Ascending aorta (tissue), 2 donors: ENCODE data around the gene C21orf58. TPM values are rescaled to one million over a fixed set of nuclear protein-coding genes. Genes with fewer than 3 reads are reported as not detected.

ENCODE experiments used
- DNase-seq, 2 donors: peaks; one replicate each; pipeline ENCODE4 v3.0.0-alpha.2; 2019; ENCODE audit warnings: low spot score in 2 of 2
- H3K27ac ChIP-seq, 2 donors: fragments of 200-600 bp; sonication (generic); one replicate each; pipeline ENCODE4 v1.5.1; 2016 to 2017; ENCODE audit warnings: mild to moderate bottlenecking in 1 of 2
- H3K27me3 ChIP-seq: fragments of 200-600 bp; sonication (generic); one replicate; pipeline ENCODE4 v1.5.1; 2017
- H3K36me3 ChIP-seq, 2 donors: fragments of 200-600 bp; sonication (generic); one replicate each; pipeline ENCODE4 v1.5.1; 2016
- H3K4me1 ChIP-seq, 2 donors: fragments of 200-600 bp; sonication (generic); one replicate each; pipeline ENCODE4 v1.5.1; 2016 to 2017; ENCODE audit warnings: mild to moderate bottlenecking in 1 of 2
- H3K4me3 ChIP-seq, 2 donors: fragments of 200-600 bp; sonication (generic); one replicate each; pipeline ENCODE4 v1.5.1; 2016 to 2017; ENCODE audit warnings: mild to moderate bottlenecking in 1 of 2
- H3K9me3 ChIP-seq, 2 donors: fragments of 200-600 bp; sonication (generic); one replicate each; pipeline ENCODE4 v1.5.1; 2016
- CTCF ChIP-seq, 3 experiments: fragments of 200-600 bp in 2 of 3; fragments of 450-650 bp in 1 of 3; sonication (generic) in 2 of 3; IDR thresholded peaks; one replicate each; pipeline ENCODE4 v1.5.1; 2016 to 2019; ENCODE audit warnings: antibody characterized with exemption in 3 of 3, mild to moderate bottlenecking in 1 of 3, moderate library complexity in 1 of 3
- intact Hi-C: fragments of 100-400 bp; cut with DNase I; formaldehyde crosslinking; loops from one replicate; pipeline ENCODE4 v1.15.1; 2023
- total RNA-seq: library from RNA; depleted of rRNA; stranded (reverse); fragments of >200 nt; gene quantifications from one replicate; pipeline ENCODE4 v1.1.0, GENCODE V29; 2016

The C21orf58 gene
- total RNA-seq, 1 donor from 2014 or later, result 3.2 TPM

GRCh38 chr21:46297338-46298271 lies 26.1 kb downstream of the C21orf58 start:
- no peaks in the 10 kb centered on the region for H3K9me3 ChIP-seq
- H3K27ac ChIP-seq, result no peak overlapping the region
- peak overlapping the region; percentile 41 to 61 for H3K4me3 ChIP-seq
- no peaks in the 10 kb centered on the region for H3K27me3 ChIP-seq
- H3K4me1 ChIP-seq, result peaks cover 0 to 4% of the 10 kb centered on the region in 2 donors
- intact Hi-C loops, result no loop called here
- TF ChIP-seq CTCF (IDR thresholded peaks at IDR 0.05), result no peak
- H3K36me3 ChIP-seq, result peaks cover 0 to 8% of the 10 kb centered on the region in 2 donors
- no peak for DNase-seq

DNA sequence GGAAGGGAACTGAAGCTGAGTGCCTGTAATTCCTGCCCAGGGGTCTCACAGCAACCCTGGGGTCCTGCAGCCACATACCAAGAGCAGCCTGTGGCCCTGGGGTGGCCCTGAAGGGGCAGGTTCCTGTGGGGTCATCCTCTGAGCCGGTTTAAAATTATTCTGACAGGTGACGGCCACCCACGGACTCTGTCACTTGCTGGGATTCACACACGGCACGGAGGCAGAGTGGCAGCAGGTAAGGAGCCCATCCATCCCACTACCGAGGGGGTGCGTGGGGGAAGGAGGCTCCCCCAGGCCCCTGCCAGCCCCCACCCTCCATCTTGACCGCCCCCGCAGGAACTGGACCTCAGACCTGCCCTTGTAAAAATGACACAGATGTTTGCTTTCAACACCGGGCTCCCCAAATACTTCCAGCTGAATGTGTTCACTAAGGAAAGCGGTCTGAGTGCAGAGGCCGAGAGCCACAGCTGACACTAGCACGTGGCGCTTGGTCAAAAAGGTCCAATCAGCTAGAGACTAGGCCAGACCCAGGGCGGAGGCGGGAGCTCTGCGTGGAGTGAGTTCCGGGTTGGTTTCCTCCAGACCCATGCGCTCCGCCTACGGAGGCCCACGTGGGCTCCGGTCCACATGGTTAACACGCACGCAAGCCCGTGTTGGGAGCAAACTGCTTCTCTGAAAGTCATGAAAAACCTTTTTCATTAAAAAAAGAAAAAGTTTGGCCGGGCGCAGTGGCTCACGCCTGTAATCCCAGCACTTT lies 27.5 kb downstream of the C21orf58 start:
- peak in 1 of 2 donors; percentile 80 for DNase-seq
- Histone ChIP-seq H3K36me3 (peaks cover 3 to 14% of the 10 kb centered on the region in 2 donors), H3K27ac (no peak overlapping the region), H3K4me3 (no peak overlapping the region), H3K9me3 (no peaks in the 10 kb centered on the region), H3K4me1 (peaks cover 0 to 4% of the 10 kb centered on the region in 2 donors), H3K27me3 (no peaks in the 10 kb centered on the region)
- no peak for TF ChIP-seq CTCF (IDR thresholded peaks at IDR 0.05)
- intact Hi-C loops, result no loop called here

DNA sequence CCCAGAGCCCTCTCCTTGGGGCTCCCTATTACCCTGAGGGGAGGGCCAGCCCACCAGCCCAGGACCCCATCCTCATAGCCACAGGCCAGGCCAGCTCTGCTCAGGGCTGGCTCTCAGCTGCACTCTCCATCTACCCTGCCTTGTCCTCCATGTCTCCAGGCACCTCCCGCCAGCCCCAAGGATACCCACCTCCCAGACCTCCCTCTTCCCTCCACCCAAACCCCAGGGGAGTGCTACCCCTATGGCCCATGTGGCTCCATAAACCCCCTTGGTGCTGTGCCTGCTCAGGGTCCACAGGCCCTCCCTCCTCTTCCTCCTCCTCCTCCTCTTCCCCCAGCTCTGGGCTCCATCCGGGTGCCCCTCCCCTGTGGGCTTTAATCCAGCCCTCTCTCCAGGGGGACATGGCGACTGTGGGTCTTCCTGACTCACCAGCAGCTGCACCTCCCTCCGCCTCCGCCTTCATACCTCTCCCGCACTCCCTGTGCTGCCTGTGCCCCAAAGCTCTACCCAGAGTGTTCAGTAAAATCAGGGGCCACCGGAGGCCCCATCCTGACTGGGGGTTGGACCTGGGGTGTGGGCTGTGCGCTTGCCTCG lies 28.4 kb downstream of the C21orf58 start:
- intact Hi-C loops, result no loop called here

GRCh38 chr21:46294647-46295176 lies 29.0 kb downstream of the C21orf58 start:
- Histone ChIP-seq H3K27me3 (no peaks in the 10 kb centered on the region), H3K36me3 (peaks cover 3 to 9% of the 10 kb centered on the region in 2 donors), H3K4me3 (no peak overlapping the region), H3K4me1 (peaks cover 0 to 4% of the 10 kb centered on the region in 2 donors), H3K27ac (no peak overlapping the region), H3K9me3 (no peaks in the 10 kb centered on the region)
- no peak for TF ChIP-seq CTCF (IDR thresholded peaks at IDR 0.05)
- intact Hi-C loops, result no loop called here
- DNase-seq, result no peak

More for the DNA sequence above, 28.4 kb downstream of the C21orf58 start:
- Histone ChIP-seq H3K27ac (no peak overlapping the region), H3K9me3 (no peaks in the 10 kb centered on the region), H3K4me3 (no peak overlapping the region), H3K4me1 (peaks cover 0 to 4% of the 10 kb centered on the region in 2 donors), H3K36me3 (peaks cover 3 to 14% of the 10 kb centered on the region in 2 donors), H3K27me3 (no peaks in the 10 kb centered on the region)
- no peak for DNase-seq
- no peak for TF ChIP-seq CTCF (IDR thresholded peaks at IDR 0.05)

DNA sequence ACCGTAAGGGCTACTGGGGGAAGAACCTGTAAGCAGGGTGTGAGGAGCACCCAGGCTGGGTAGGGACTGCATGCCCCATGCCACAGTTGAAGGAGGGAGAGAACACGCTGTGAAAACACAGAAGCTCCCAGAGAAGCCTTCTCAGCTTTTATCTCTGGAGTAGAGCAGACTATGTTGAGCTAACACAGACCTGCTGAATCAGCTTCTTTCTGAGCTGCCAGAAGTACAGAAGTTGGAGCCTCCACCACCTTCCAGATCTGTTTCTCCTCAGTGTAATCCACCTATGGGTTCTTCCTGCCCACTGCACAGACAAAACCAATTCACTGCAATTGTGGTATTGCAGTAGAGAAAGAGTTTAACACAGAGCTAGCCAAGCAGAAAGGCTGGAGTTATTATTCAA lies 32.1 kb downstream of the C21orf58 start:
- no peak for DNase-seq
- H3K9me3 ChIP-seq, result no peaks in the 10 kb centered on the region
- H3K27ac ChIP-seq, result no peak overlapping the region
- no peaks in the 10 kb centered on the region for H3K4me1 ChIP-seq
- H3K4me3 ChIP-seq, result no peak overlapping the region
- no peak for TF ChIP-seq CTCF (IDR thresholded peaks at IDR 0.05)
- intact Hi-C loops, result no loop called here
- peaks cover 3 to 8% of the 10 kb centered on the region in 2 donors for H3K36me3 ChIP-seq
- no peaks in the 10 kb centered on the region for H3K27me3 ChIP-seq
